Upper lobe of left lung (tissue), 6 donors: Measurements from ENCODE around the gene SH3RF1. TPM values are rescaled to one million over a fixed set of nuclear protein-coding genes. Genes with fewer than 3 reads are reported as not detected.

Experiments used
- ATAC-seq, 2 donors: fragments of 200-7000 bp; cut with Tn5 transposase; one replicate each; pipeline ENCODE4 v1.9.1; 2022; ENCODE audit warnings: mild to moderate bottlenecking in 2 of 2, moderate library complexity in 2 of 2; ENCODE audit not compliant: low FRiP score in 2 of 2
- DNase-seq, 2 donors: peaks; one replicate each; pipeline ENCODE4 v3.0.0-alpha.2; 2019 to 2020
- H3K27ac ChIP-seq, 4 donors: fragments of 200-600 bp; sonication (generic); one replicate each; pipeline ENCODE4 v1.5.1; 2016 to 2019
- H3K27me3 ChIP-seq, 4 donors: fragments of 200-600 bp; sonication (generic); one replicate each; pipeline ENCODE4 v1.5.1; 2017 to 2019
- H3K36me3 ChIP-seq, 4 donors: fragments of 200-600 bp; sonication (generic); one replicate each; pipeline ENCODE4 v1.5.1; 2016 to 2019
- H3K4me1 ChIP-seq, 4 donors: fragments of 200-600 bp; sonication (generic); one replicate each; pipeline ENCODE4 v1.5.1; 2018 to 2019
- H3K4me3 ChIP-seq, 4 donors: fragments of 200-600 bp; sonication (generic); one replicate each; pipeline ENCODE4 v1.5.1; 2017 to 2019; ENCODE audit warnings: mild to moderate bottlenecking in 2 of 4, moderate library complexity in 1 of 4
- H3K9me3 ChIP-seq, 4 donors: fragments of 200-600 bp; sonication (generic); one replicate each; pipeline ENCODE4 v1.5.1; 2018 to 2019
- CTCF ChIP-seq, 6 experiments: fragments of 450-650 bp in 4 of 6; fragments of 200-600 bp in 2 of 6; sonication (generic) in 2 of 6; IDR thresholded peaks; one replicate each; pipeline ENCODE4 v1.5.1; 2016 to 2019; ENCODE audit warnings: antibody characterized with exemption in 6 of 6
- EP300 ChIP-seq, 4 donors: sonication (generic); formaldehyde crosslinking; IDR thresholded peaks; one replicate each; pipeline ENCODE4 v1.5.1; 2017; ENCODE audit warnings: antibody characterized with exemption in 4 of 4, control low read depth in 2 of 4
- POLR2A ChIP-seq, 4 donors: fragments of 450-650 bp; IDR thresholded peaks; one replicate each; pipeline ENCODE4 v1.5.1; 2016 to 2017; ENCODE audit warnings: antibody characterized with exemption in 4 of 4, mild to moderate bottlenecking in 2 of 4
- POLR2AphosphoS5 ChIP-seq, 2 donors: sonication (generic); formaldehyde crosslinking; IDR thresholded peaks; one replicate each; pipeline ENCODE4 v1.5.1; 2017; ENCODE audit warnings: antibody characterized with exemption in 2 of 2
- WGBS, 2 donors: methylation state at CpG; one replicate each; pipeline ENCODE4 v1.1.5; 2017 to 2018; 5-methylcytosine and 5-hydroxymethylcytosine counted together
- total RNA-seq, 6 donors: library from RNA; depleted of rRNA in 4 of 6; stranded (reverse); fragments of >200 nt in 4 of 6; gene quantifications; one replicate each; pipeline versions ENCODE4 v1.1.0 to v1.2.1, GENCODE V29; 2016 to 2021
- donor health status: DM: no; HTN: no; CAD: no; lungs with moderate emphysema.
- donor health status: DM: no; HTN: yes; CAD: no; lungs with severe emphysema.

The SH3RF1 gene
- total RNA-seq, 6 donors from 2014 or later = 27.1 to 38.7 (median 34.3) TPM

GRCh38 chr4:169221662-169222061 lies 49.1 kb downstream of the SH3RF1 start:
- TF ChIP-seq POLR2A (IDR thresholded peaks at IDR 0.05) (no peak), EP300 (IDR thresholded peaks at IDR 0.05) (no peak), CTCF (IDR thresholded peaks at IDR 0.05) (no peak), POLR2AphosphoS5 (IDR thresholded peaks at IDR 0.05) (no peak)
- Histone ChIP-seq H3K36me3 (no peaks in the 10 kb centered on the region), H3K4me1 (peaks cover 28 to 53% (median 36%) of the 10 kb centered on the region in 4 donors), H3K9me3 (no peaks in the 10 kb centered on the region), H3K27me3 (no peaks in the 10 kb centered on the region), H3K4me3 (no peak overlapping the region), H3K27ac (no peak overlapping the region)
- 80 to 83% methylated on average over 3 of the region's 3 CpGs for WGBS, 2 donors
- ATAC-seq (no peak), DNase-seq (no peak)

GRCh38 chr4:169220854-169221411 lies 49.8 kb downstream of the SH3RF1 start:
- Histone ChIP-seq H3K4me1 (peaks cover 28 to 53% (median 34%) of the 10 kb centered on the region in 4 donors), H3K27me3 (no peaks in the 10 kb centered on the region), H3K36me3 (no peaks in the 10 kb centered on the region), H3K9me3 (no peaks in the 10 kb centered on the region), H3K27ac (no peak overlapping the region), H3K4me3 (no peak overlapping the region)
- no peak for DNase-seq
- TF ChIP-seq EP300 (IDR thresholded peaks at IDR 0.05) (no peak), POLR2A (IDR thresholded peaks at IDR 0.05) (no peak), CTCF (IDR thresholded peaks at IDR 0.05) (no peak), POLR2AphosphoS5 (IDR thresholded peaks at IDR 0.05) (no peak)
- no peak for ATAC-seq
- 67% methylated on average over 7 of the region's 7 CpGs for WGBS, 2 donors

- ATAC-seq = no peak
- peak overlapping the region in 1 of 4 donors; percentile 20 for H3K27ac ChIP-seq
Observed at GRCh38 chr4:169220447-169220846, 50.3 kb downstream of the SH3RF1 start.

GRCh38 chr4:169219440-169219839 lies 51.3 kb downstream of the SH3RF1 start:
- no peak overlapping the region for H3K4me3 ChIP-seq
- WGBS, 2 donors = 71 to 80% methylated on average over 2 of the region's 2 CpGs
- DNase-seq (no peak), ATAC-seq (peak in 1 of 2 donors; percentile 45)
- no peaks in the 10 kb centered on the region for H3K36me3 ChIP-seq
- H3K27me3 ChIP-seq = no peaks in the 10 kb centered on the region
- peaks cover 19 to 40% (median 26%) of the 10 kb centered on the region in 4 donors for H3K4me1 ChIP-seq
- peak overlapping the region in 1 of 4 donors; percentile 20 for H3K27ac ChIP-seq
- no peak for TF ChIP-seq POLR2AphosphoS5 (IDR thresholded peaks at IDR 0.05)
- no peak for TF ChIP-seq EP300 (IDR thresholded peaks at IDR 0.05)
- no peak for TF ChIP-seq POLR2A (IDR thresholded peaks at IDR 0.05)
- TF ChIP-seq CTCF (IDR thresholded peaks at IDR 0.05) = no peak
- no peaks in the 10 kb centered on the region for H3K9me3 ChIP-seq

More at GRCh38 chr4:169220447-169220846, 50.3 kb downstream of the SH3RF1 start:
- DNase-seq = no peak
- Histone ChIP-seq H3K36me3 (no peaks in the 10 kb centered on the region), H3K4me3 (peak overlapping the region in 1 of 4 donors; percentile 3), H3K27me3 (no peaks in the 10 kb centered on the region), H3K4me1 (peaks cover 28 to 50% (median 30%) of the 10 kb centered on the region in 4 donors), H3K9me3 (no peaks in the 10 kb centered on the region)
- 61 to 71% methylated on average over 3 of the region's 3 CpGs for WGBS, 2 donors
- TF ChIP-seq EP300 (IDR thresholded peaks at IDR 0.05) (no peak), POLR2A (IDR thresholded peaks at IDR 0.05) (no peak), CTCF (IDR thresholded peaks at IDR 0.05) (no peak), POLR2AphosphoS5 (IDR thresholded peaks at IDR 0.05) (no peak)

- 68 to 70% methylated on average over 4 of the region's 4 CpGs for WGBS, 2 donors
- H3K9me3 ChIP-seq = no peaks in the 10 kb centered on the region
- no peak overlapping the region for H3K27ac ChIP-seq
- ATAC-seq (no peak), DNase-seq (no peak)
- H3K4me3 ChIP-seq = no peak overlapping the region
- no peak for TF ChIP-seq POLR2A (IDR thresholded peaks at IDR 0.05)
- no peak for TF ChIP-seq CTCF (IDR thresholded peaks at IDR 0.05)
- no peak for TF ChIP-seq EP300 (IDR thresholded peaks at IDR 0.05)
- TF ChIP-seq POLR2AphosphoS5 (IDR thresholded peaks at IDR 0.05) = no peak
- no peaks in the 10 kb centered on the region for H3K27me3 ChIP-seq
- no peaks in the 10 kb centered on the region for H3K36me3 ChIP-seq
- H3K4me1 ChIP-seq = peaks cover 14 to 23% (median 19%) of the 10 kb centered on the region in 4 donors
Observed at GRCh38 chr4:169215656-169216055, 55.1 kb downstream of the SH3RF1 start.
